Stimulated activated CD4-positive, alpha-beta T cell treated with anti-CD3 and anti-CD28 coated beads, TNF-alpha, amount 100 ng/mL, for 1 hour (primary cell): ENCODE results near the gene BRD3OS.
"Not testable (repeated sequence)": the region's sequence is repeated elsewhere in the genome, so short reads cannot be mapped to it uniquely, and the experiment has no call there.

Experiments
- DNase-seq, 3 donors: peaks; one replicate each; pipeline ENCODE4 v3.0.0-alpha.2; 2020; ENCODE audit warnings: low read depth in 3 of 3, low spot score in 1 of 3

The BRD3OS gene

DNA sequence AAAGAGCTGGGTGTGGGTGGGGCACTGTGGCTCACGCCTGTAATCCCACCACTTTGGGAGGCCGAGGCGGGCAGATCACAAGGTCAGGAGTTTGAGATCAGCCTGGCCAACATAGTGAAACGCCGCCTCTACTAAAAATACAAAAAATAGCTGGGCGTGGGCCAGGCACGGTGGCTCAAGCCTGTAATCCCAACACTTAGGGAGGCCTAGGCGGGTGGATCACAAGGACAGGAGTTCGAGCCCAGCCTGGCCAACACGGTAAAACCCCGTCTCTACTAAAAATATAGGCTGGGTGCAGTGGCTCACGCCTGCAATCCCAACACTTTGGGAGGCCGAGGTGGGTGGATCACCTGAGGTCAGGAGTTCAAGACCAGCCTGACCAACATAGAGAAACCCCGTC lies 36.5 kb upstream of the BRD3OS start:
- not testable (repeated sequence) for DNase-seq

GRCh38 chr9:133989625-133990365 lies 35.5 kb upstream of the BRD3OS start:
- no peak for DNase-seq

- DNase-seq = no peak
These were observed 34.7 kb upstream of the BRD3OS start for GRCh38 chr9:133990366-133991213.

- DNase-seq = no peak
These were observed 33.9 kb upstream of the BRD3OS start for GRCh38 chr9:133991214-133991921.

GRCh38 chr9:133991964-133992779 lies 33.1 kb upstream of the BRD3OS start, which contains the start of gene VAV2:
TSS of gene VAV2 (minus strand) at chr9:133992324. CDS start at chr9:133992278, 46 bp downstream.
- DNase-seq = peak in 1 of 3 donors; percentile 16

DNA sequence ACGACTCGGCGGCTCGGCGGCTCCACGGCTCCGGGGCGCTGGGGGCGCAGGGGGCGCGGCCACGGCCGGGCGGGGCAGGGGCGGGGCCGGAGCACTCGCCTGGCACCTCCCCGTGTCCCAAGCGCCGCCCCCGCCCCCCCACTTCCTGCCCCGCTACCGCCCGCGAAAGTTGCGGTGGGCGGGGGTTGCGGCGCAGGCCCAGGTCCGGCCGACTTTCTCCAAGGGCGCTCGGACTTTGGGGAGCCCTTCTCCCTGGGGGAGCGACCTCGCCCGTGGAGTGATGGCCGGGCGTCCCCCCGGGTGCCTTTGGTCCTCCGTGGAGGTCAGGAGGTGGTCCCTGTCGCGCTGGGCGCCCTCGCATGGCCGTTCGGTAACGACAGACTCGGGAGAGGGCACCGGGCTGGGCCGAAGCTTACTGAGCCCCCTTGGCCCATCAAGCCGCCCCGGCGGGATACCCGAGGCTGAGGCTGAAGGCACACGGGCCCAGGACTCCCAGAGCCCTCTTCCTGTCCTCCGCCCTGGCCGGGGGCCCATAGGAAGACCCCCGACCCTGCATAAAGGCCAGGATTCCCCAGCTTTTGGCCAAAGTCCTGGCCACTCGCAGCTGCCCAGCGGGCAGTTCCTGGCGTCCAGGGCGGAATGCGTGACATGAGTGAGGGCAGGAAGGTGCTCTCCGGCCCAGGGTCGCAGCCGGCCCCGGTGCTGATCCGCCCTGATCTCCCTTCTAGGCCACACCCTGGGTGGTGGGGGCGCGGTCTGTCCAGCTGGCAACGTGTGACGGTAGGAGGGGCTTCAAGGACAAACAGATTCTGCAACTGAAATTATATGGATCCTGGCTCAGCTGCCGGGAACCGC lies 32.3 kb upstream of the BRD3OS start:
- DNase-seq = peak; percentile 24 to 72 (median 43)

- no peak for DNase-seq
These were observed 31.5 kb upstream of the BRD3OS start for GRCh38 chr9:133993635-133994253.

DNA sequence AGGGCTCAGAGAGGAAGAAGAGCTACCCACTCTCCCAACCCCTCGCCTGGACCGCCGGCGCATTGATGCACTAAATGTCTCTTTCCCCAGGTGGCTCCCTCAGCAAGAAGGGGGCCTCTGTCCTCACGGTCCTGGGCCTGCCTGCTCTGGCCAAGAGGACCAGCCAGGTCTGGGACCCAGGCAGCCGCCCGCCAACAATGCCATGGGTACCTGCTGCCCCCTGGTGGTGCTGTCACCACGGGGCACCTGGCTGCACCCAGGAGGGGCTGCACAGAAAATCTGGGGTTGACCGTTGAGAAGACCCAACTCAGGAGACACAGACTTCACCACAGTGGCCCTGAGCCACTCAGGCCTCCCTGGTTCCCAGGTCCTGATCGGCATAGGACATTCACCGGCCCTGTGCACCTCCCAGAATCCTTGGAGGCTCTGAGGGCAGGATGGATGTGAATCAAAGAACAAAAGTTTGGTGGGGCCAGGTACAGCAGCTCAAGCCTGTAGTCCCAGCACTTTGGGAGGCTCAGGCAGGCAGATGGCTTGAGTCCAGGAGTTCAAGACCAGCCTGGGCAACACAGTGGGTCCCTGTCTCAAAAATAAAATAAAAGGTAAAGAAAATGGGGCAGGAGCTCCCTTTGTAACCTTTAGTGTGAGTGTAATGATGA lies 30.8 kb upstream of the BRD3OS start:
- DNase-seq = peak; percentile 40 to 76 (median 42)

DNA sequence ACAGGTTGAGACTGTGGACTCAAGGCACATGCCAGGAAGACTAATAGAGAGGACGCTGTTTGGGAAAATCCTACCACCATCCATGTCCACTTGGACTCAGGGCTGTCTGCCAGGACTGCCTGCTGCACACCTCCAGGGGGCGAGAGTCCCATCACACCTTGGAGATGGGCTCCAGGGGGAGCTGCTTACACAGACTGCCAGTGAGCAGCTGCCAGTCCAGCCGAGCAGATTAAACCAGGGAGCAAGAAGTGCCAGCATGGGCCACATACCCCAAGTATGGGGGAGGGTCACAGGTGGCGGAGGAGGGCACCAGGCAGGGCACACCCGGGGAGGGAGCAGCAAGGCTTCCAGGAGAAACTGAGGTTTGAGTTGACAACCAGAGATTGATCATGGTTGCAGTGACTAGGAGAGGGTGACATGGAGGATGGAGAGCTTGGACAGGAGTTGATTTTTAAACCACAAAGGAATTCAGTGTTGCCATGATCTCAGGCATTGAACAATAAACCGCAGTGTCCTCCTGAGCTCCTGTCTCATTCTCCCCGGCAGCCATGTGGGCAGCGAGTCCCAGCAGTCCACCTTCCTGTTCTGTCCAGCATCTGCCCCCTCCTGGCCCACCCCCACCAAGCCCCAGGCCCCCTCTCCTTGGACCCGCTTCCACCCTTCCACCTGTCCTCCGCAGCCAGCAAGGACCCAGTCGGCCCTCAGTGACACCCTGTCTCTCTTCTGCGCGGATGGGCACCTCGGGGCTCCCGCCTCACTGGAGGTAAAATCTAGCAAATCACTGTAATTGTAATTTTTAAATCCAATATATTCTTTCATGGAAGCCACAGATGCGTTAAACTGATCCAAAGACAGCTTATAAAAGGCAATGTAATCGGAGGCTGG lies 30.0 kb upstream of the BRD3OS start:
- DNase-seq = no peak

GRCh38 chr9:133996531-133997520 lies 28.5 kb upstream of the BRD3OS start:
- DNase-seq = no peak

DNA sequence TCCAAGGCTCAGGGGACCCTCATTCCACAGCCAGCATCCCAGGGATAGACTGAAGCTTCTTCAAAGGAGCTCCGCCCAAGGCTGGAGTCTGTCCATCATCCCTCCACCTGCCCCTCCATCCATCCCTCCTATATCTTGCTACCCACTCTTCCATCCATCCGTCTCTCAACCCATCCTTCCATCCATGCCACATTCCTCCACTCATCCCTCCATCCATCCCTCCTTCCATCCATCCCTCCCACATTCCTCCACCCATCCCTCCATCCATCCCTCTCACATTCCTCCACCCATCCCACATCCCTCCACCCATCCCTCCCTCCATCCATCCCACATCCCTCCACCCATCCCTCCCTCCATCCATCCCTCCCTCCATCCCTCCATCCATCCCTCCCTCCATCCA lies 27.7 kb upstream of the BRD3OS start:
- DNase-seq = no peak

DNA sequence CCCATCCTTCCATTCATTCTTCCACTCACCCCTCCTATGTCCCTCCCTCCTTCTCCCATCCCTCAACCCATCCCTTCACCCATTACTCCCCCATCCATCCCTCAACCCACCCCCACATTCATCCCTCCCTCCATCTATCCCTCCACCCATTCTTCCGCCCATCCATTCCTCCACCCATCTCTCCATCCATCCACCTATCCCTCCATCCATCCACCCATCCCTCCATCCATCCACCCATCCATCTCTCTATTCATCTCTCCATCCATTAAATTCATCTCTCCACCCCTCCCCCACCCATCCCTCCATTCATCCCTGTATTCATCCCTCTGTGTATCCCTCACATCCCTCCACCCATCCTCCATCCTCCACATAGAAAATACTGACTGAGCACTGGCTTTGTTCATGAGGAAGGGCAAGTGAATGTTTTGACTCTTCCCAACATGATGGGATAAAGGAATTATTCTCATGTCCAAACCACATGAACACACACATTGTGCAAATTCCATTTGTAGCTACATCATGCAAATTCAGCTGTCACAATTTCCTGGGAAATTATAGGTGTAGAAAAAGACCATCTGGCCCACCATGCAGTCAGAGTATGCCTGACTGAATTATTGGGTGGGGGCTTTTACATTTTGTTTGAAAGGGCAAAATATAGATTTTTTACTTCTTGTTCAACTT lies 26.2 kb upstream of the BRD3OS start:
- DNase-seq = no peak

- no peak for DNase-seq
These were observed 25.4 kb upstream of the BRD3OS start for GRCh38 chr9:133999851-134000265.

DNA sequence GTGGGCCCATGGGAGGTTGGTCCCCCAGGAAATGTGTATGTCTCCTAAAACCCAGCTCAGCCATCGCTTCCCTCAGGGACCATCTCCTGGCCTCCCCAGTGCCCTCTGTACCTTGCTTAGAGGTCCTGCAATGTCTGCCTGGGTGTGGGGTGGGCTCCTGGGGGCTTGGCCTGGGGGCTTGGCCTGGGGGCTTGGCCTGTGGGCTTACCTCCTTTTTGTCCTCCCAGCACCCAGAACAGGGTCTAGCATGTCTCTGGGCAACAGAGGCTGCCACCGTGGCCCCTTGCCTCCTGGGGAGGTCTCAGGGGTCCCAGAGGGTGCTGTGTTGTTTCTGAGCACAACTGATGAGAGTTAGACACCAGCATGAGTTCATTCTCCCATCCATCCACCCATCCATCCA lies 22.5 kb upstream of the BRD3OS start:
- DNase-seq = no peak

- DNase-seq = no peak
These were observed 22.0 kb upstream of the BRD3OS start for GRCh38 chr9:134003237-134003636.
